Measurements from ENCODE around the gene EWSR1.

DNA sequence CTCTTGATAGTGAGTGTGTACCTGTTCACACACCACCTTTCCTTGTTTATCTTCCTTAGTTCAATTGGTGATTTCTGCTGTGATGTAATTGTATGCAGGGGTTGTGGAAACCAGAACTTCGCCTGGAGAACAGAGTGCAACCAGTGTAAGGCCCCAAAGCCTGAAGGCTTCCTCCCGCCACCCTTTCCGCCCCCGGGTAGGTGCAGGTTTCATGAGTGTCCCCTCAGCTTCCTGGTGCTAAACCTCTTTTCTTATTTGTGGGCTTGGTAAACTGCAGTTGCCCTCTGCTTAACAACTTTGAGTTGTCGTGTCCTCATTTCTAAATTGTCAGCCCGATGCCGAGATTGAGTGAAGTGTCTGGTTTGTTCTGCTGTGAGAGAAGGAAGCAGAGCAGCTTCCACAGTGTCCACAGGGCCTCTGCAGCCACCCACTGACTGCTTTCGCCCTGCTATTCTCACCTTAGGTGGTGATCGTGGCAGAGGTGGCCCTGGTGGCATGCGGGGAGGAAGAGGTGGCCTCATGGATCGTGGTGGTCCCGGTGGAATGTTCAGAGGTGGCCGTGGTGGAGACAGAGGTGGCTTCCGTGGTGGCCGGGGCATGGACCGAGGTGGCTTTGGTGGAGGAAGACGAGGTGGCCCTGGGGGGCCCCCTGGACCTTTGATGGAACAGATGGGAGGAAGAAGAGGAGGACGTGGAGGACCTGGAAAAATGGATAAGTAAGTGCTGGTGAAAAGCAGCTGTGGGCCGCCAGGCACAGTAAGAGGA, 31.2 kb downstream of the EWSR1 start:
- TF ChIP-seq POLR2AphosphoS5 (IDR thresholded peaks at IDR 0.05; ENCODE audit: insufficient read depth, low read depth, low read length), result no peak
- TF ChIP-seq, protein P1, sequence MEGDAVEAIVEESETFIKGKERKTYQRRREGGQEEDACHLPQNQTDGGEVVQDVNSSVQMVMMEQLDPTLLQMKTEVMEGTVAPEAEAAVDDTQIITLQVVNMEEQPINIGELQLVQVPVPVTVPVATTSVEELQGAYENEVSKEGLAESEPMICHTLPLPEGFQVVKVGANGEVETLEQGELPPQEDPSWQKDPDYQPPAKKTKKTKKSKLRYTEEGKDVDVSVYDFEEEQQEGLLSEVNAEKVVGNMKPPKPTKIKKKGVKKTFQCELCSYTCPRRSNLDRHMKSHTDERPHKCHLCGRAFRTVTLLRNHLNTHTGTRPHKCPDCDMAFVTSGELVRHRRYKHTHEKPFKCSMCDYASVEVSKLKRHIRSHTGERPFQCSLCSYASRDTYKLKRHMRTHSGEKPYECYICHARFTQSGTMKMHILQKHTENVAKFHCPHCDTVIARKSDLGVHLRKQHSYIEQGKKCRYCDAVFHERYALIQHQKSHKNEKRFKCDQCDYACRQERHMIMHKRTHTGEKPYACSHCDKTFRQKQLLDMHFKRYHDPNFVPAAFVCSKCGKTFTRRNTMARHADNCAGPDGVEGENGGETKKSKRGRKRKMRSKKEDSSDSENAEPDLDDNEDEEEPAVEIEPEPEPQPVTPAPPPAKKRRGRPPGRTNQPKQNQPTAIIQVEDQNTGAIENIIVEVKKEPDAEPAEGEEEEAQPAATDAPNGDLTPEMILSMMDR (IDR thresholded peaks at IDR 0.05; ENCODE audit: extremely low read depth in 1 of 2, insufficient read depth in 1 of 2, low read depth in 1 of 2, low read length in 2 of 2), result no peak
- TF ChIP-seq POLR2A (IDR thresholded peaks at IDR 0.05; ENCODE audit: low read depth, low read length), result no peak
- TF ChIP-seq EZH2 (IDR thresholded peaks at IDR 0.05; ENCODE audit: borderline replicate concordance, low read depth, low read length, severe bottlenecking), result no peak
- TF ChIP-seq, protein P2, sequence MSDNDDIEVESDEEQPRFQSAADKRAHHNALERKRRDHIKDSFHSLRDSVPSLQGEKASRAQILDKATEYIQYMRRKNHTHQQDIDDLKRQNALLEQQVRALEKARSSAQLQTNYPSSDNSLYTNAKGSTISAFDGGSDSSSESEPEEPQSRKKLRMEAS (IDR thresholded peaks at IDR 0.05; ENCODE audit: insufficient read depth, insufficient read length), result no peak
- TF ChIP-seq JUN (IDR thresholded peaks at IDR 0.05; ENCODE audit: borderline replicate concordance, insufficient read depth, insufficient read length, low read depth), result no peak
- TF ChIP-seq MYC (IDR thresholded peaks at IDR 0.05; ENCODE audit: low read depth, low read length), result no peak
- no peak for TF ChIP-seq GATA2 (IDR thresholded peaks at IDR 0.05; ENCODE audit: insufficient read depth, insufficient read length, low read depth, low read length)

Data from endothelial cell of umbilical vein (primary cell).